Tibial nerve (tissue), 4 donors: ENCODE results near the gene RABGGTB.

Source experiments
- EP300 ChIP-seq, 2 donors: sonication (generic); formaldehyde crosslinking; IDR thresholded peaks; one replicate each; pipeline ENCODE4 v1.6.1; 2017; ENCODE audit warnings: antibody characterized with exemption in 2 of 2, mild to moderate bottlenecking in 1 of 2
- TF ChIP-seq, protein P1 (sequence below), 5 experiments: fragments of 200-600 bp in 3 of 5; fragments of 450-650 bp in 2 of 5; sonication (generic) in 3 of 5; IDR thresholded peaks; one replicate each; pipeline ENCODE4 v1.5.1; 2016 to 2019; ENCODE audit warnings: antibody characterized with exemption in 5 of 5, mild to moderate bottlenecking in 3 of 5, moderate library complexity in 2 of 5

DNA sequence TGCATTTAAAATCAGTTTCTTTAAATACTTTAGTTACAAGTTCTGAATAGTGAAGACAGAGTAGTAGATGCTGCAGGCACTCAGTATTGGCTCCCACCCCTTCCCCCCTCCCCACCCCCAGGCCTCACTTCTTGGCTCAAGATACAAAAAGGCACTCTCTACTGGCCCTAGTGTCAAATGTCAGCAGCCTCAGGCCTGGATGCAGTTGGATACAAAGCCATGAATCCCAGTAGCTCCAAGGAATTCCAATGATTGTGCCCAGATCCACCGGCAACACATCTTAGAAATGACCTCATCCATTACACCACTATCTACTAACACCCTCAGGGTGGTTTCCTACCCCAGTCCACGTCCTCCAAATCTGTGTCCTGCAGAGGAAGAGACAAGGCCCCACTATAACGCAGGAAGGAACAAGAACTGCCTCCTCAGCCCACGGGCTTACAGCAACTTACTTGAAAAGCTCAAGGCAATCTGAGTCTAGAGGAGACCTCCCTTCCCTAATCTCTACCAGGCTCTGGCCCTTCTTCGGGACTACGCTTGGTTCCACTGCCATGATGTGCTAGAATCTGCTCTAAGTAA, 43.9 kb upstream of the RABGGTB start:
- TF ChIP-seq, protein P1, sequence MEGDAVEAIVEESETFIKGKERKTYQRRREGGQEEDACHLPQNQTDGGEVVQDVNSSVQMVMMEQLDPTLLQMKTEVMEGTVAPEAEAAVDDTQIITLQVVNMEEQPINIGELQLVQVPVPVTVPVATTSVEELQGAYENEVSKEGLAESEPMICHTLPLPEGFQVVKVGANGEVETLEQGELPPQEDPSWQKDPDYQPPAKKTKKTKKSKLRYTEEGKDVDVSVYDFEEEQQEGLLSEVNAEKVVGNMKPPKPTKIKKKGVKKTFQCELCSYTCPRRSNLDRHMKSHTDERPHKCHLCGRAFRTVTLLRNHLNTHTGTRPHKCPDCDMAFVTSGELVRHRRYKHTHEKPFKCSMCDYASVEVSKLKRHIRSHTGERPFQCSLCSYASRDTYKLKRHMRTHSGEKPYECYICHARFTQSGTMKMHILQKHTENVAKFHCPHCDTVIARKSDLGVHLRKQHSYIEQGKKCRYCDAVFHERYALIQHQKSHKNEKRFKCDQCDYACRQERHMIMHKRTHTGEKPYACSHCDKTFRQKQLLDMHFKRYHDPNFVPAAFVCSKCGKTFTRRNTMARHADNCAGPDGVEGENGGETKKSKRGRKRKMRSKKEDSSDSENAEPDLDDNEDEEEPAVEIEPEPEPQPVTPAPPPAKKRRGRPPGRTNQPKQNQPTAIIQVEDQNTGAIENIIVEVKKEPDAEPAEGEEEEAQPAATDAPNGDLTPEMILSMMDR (IDR thresholded peaks at IDR 0.05): no peak
- no peak for TF ChIP-seq EP300 (IDR thresholded peaks at IDR 0.05)
